Renal cortex interstitium (tissue), 11 donors: ENCODE measurements around the gene MAP3K7CL. TPM values are rescaled to one million over a fixed set of nuclear protein-coding genes. Genes with fewer than 3 reads are reported as not detected.

ENCODE experiments used
- DNase-seq, 11 donors: peaks; one replicate each; pipeline ENCODE4 v3.0.0-alpha.2; 2013; ENCODE audit warnings: low read depth in 9 of 11, low spot score in 4 of 11; ENCODE audit errors: extremely low read depth in 1 of 11
- polyA plus RNA-seq, 3 donors: library from polyadenylated mRNA; unstranded; fragments of 120-200 nt; gene quantifications; one replicate each; pipeline ENCODE4 v1.2.1, GENCODE V29; 2013; ENCODE audit not compliant: insufficient read length in 3 of 3

Gene MAP3K7CL
- polyA plus RNA-seq, 3 donors, result 4.2 to 7.7 (median 6.6) TPM

DNA sequence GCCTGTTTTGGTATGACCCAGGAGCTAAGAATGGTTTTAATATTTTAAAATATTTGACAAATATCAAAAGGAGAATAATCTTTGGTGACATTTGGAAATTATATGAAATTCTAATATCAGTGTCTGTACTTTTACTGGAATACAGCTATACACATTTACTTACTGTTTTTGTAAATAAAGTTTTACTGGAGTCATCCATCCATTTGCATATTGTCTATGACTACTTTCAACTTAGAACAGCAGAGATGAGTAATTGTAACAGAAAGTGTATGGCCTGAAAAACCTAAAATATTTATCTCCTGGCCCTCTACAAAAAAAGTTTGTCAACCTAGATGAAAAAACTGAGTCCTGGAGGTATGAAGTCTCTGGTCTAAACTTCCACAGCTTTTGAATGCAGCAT is 5.8 kb upstream of the MAP3K7CL start:
- no peak for DNase-seq

DNA sequence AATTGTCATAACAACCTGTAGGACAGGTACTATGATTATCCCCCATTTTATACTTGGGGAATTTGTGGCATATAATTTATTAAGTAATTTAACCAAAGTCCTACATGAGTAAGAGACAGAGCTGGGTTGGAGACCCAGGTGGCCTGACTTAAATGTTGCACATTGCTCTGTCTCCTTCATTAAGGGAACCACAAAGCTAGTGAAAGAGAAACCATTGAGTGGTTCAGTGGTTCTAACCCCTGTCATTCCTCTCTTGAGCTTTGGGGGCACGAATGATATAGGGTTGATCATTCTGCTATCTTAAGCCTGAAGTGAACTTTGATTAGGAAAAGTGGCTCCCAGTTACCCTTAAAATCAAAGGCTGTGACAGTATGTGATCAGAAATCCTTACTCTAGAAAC is 5.3 kb upstream of the MAP3K7CL start:
- no peak for DNase-seq

- DNase-seq, result no peak
Measured at GRCh38 chr21:29125979-29126378, 4.5 kb upstream of the MAP3K7CL start.

DNA sequence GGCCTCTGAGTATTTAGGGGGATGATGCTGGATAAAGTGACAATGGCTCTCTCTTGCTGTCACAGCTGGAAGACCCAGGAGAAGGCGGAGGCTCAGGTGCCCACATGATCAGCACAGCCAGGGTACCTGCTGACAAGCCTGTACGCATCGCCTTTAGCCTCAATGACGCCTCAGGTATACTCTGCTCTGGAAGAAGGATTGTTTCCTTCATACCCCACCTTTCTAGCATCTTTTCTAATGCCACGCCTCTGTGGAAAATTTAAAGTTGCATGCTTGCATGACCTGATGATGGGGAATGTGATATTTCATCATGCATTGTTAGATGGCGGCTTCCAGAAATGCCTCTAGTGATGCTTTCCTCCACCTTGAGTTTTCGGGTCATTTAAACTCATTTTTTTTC is 2.8 kb downstream of the MAP3K7CL start:
- no peak for DNase-seq

DNA sequence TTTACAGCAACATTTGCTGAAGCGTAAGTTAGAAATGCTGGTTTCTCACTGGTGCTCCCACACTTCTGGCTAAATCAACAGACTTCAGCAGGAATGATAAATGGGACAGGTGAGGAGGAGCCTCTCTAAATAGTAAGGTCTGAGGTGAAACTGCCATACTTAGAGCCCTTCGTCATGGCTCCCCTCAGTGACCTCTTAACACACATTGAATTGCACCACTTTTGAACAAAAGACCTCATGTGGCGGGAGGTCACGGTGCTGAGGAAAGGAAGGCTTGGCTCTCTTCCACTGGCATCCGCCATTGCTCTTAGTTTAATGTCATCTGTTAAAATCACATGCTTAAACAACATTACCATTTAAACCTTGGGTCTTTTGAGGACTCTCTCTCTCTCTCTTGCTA is 3.4 kb downstream of the MAP3K7CL start:
- no peak for DNase-seq

GRCh38 chr21:29135481-29135880 is 5.0 kb downstream of the MAP3K7CL start:
- DNase-seq, result no peak

DNA sequence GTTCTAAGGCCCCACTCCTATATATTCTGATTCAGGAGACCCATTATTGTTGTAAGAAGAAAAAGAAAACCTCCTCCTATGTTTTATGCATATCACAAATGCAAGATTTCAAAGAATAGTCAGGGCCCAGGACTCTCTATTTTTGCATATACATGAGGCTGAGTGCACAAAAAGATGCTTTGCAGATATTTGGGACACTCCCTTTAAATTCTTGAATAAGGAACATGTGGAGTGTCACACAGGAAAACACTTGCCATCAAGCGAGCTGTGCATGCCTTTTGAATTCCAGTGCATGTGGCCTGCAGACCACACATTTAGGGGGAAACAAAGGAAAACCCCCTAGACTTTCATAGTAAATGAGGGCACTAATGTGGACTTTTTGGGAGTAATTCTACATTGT is 5.6 kb downstream of the MAP3K7CL start:
- no peak for DNase-seq

DNA sequence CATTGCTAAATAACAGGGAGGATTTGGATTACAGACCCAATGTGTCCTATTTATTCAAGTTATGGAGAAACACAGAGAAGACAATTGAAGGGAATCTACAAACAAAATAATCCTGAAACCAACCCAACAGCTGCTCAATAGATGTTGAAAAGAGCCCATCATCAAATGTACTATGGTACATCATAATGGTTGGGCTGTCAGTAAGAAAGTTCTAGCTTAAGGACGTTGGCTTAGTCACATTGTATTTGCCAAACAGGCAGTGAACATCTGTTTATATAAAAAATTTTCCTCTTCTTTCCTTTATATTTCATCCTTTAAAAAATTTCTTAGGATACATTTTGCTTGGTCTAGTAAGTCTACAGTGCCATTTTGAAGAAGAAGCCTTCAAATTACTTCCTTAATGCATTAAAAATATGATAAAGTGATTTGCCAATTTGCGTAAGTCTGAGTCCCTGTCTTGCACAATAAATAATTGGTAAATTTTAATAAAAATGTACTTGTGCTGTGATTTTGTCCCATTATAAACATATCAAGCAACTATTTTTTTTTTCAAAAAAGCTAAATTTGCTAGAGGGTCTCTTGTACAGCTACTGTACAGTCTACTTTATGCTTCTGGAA is 14.4 kb downstream of the MAP3K7CL start:
- no peak for DNase-seq

- no peak for DNase-seq
Measured at GRCh38 chr21:29145354-29145782, 14.9 kb downstream of the MAP3K7CL start.

GRCh38 chr21:29145852-29146453 is 15.5 kb downstream of the MAP3K7CL start:
- no peak for DNase-seq

DNA sequence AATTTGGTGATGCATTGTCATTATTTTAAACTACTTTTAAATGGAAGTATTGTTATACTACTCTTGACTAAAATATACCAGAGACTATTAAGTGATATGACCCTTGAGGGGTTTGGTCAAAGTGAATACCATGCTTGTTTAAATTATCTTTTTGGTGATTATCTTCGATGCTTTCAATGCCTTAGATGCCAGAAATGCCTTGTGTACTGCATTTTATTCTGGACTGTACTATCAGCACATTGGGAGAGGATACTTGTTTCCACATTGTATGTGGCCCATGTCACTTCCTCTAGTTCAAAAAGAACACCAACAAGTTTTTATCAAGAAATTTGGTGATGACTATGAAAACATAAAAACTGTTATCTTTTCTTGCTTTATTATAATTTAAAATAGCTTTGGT is 16.3 kb downstream of the MAP3K7CL start:
- no peak for DNase-seq

- no peak for DNase-seq
Measured at GRCh38 chr21:29148530-29148929, 18.1 kb downstream of the MAP3K7CL start.

DNA sequence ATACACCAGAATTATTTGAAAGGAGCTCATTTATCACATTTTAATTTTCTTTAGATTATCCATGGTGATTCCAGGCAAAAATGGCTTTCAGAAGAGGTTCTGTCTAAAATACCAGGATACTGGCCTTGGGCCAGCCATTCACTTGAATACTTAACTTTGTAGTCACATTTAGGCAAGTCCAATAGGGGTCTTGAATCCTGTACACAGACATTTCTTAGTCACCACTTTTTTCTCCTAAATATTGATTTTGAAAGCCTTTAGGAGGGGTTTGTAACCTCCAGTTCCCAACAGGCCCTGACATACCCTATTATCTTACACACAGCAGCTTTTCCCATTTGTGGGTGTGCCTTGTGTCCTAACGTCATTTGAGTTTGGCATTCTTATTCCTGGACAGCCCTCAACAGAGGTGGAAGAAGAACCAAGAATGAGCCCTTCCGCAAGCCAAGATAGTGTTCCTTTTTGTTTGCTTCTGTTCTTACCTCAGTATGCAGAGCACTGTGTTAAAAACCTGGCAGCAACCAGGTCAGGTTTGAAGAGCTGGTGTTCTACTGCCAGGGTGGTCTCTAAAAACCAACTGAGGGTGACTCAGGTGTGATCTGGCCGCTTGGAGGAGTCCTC is 19.5 kb downstream of the MAP3K7CL start:
- DNase-seq, result no peak

GRCh38 chr21:29151931-29152330 is 21.5 kb downstream of the MAP3K7CL start:
- no peak for DNase-seq

- DNase-seq, result no peak
Measured at GRCh38 chr21:29152916-29153315, 22.5 kb downstream of the MAP3K7CL start.

DNA sequence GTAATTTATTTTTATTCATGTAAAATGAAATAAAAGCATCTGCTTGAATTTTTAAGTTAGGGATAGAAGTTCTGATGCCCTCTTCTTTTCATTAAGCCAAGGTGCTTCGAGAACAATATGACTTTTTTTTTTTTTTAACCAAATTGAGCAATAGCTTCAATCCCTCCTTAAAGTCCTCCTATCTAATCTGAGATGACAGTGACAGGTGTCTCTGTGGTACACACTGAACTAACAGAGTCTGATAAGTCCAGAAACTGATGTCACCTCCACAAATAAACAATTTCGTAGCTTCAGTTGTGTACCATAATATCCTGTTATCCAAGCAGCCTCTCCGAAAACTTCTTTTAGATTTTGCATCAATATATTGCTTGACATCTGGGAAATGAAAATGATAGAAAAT is 23.8 kb downstream of the MAP3K7CL start:
- DNase-seq, result no peak

- DNase-seq, result no peak
Measured at GRCh38 chr21:29155118-29155932, 24.9 kb downstream of the MAP3K7CL start.

GRCh38 chr21:29155933-29156260 is 25.5 kb downstream of the MAP3K7CL start:
- DNase-seq, result no peak

GRCh38 chr21:29157080-29157479 is 26.6 kb downstream of the MAP3K7CL start:
- no peak for DNase-seq

DNA sequence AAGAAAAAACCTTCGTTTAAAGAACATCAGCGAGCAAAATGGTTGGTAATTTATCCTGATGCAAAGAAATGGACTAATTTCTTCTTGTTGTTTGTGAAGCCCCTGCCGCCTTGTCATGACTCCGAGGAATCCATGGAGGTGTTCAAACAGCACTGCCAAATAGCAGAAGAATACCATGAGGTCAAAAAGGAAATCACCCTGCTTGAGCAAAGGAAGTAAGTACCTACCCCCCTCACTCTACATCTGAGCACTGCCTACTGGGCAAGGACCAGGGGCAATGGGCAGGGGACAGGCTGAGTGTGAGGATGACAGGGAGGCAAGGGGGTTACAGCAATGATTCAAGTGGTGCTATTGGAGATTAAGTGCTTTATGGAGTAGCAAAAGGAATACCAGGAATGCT is 29.4 kb downstream of the MAP3K7CL start:
- DNase-seq, result no peak
